Spleen (tissue), 11 donors: ENCODE results near the gene ANKZF1. TPM values are rescaled to one million over a fixed set of nuclear protein-coding genes. Genes with fewer than 3 reads are reported as not detected.

ENCODE experiments used
- DNase-seq: peaks from one replicate; pipeline ENCODE4 v3.0.0-alpha.2; 2020
- H3K27ac ChIP-seq, 8 donors: fragments of 200-600 bp; sonication (generic) in 7 of 8; 1 replicate in 4 of 8; 2 replicates in 4 of 8; pipeline versions ENCODE4 v1.5.0 to v1.8.0; 2016 to 2021; ENCODE audit warnings: inconsistent platforms in 4 of 8, mild to moderate bottlenecking in 4 of 8, moderate library complexity in 1 of 8
- H3K27me3 ChIP-seq, 7 donors: fragments of 200-600 bp; sonication (generic) in 6 of 7; replicated peaks in 1 of 7; 1 replicate in 4 of 7; 2 replicates in 3 of 7; pipeline versions ENCODE4 v1.5.0 to v1.8.0; 2016 to 2021; ENCODE audit warnings: inconsistent platforms in 3 of 7, mild to moderate bottlenecking in 1 of 7
- H3K36me3 ChIP-seq, 6 donors: fragments of 200-600 bp; sonication (generic) in 5 of 6; 1 replicate in 4 of 6; 2 replicates in 2 of 6; pipeline versions ENCODE4 v1.5.0 to v1.8.0; 2016 to 2021; ENCODE audit warnings: inconsistent platforms in 2 of 6
- H3K4me1 ChIP-seq, 6 donors: fragments of 200-600 bp; sonication (generic) in 5 of 6; 1 replicate in 3 of 6; 2 replicates in 3 of 6; pipeline versions ENCODE4 v1.5.0 to v1.8.0; 2016 to 2021; ENCODE audit warnings: inconsistent platforms in 3 of 6
- H3K4me3 ChIP-seq, 8 donors: fragments of 200-600 bp; sonication (generic) in 7 of 8; 1 replicate in 4 of 8; 2 replicates in 4 of 8; pipeline versions ENCODE4 v1.5.0 to v1.8.0; 2016 to 2021; ENCODE audit warnings: inconsistent platforms in 4 of 8, mild to moderate bottlenecking in 4 of 8, moderate library complexity in 2 of 8
- H3K9me3 ChIP-seq, 8 donors: fragments of 200-600 bp; sonication (generic) in 7 of 8; 1 replicate in 4 of 8; 2 replicates in 4 of 8; pipeline versions ENCODE4 v1.5.0 to v1.8.0; 2016 to 2021; ENCODE audit warnings: inconsistent platforms in 4 of 8
- POLR2A ChIP-seq, 3 donors: fragments of 450-650 bp; IDR thresholded peaks; one replicate each; pipeline ENCODE4 v1.5.1; 2017; ENCODE audit warnings: antibody characterized with exemption in 3 of 3, mild to moderate bottlenecking in 1 of 3
- POLR2AphosphoS5 ChIP-seq, 3 donors: sonication (generic); formaldehyde crosslinking; IDR thresholded peaks; one replicate each; pipeline ENCODE4 v1.5.1; 2017; ENCODE audit warnings: antibody characterized with exemption in 3 of 3
- WGBS, 5 donors: extraction: QIAGEN DNeasy Blood & Tissue Kit in 3 of 5; methylation state at CpG; one replicate each; pipeline versions ENCODE4 v1.1.5 to v1.1.7; 2013 to 2018; 5-methylcytosine and 5-hydroxymethylcytosine counted together
- intact Hi-C: fragments of 100-400 bp; cut with DNase I; formaldehyde crosslinking; loops from one replicate; pipeline ENCODE4 v1.15.0; 2023; ENCODE audit warnings: low total_unique reads
- polyA plus RNA-seq, 3 donors: library from polyadenylated mRNA; stranded (reverse); fragments of 200-250 nt; gene quantifications; one replicate each; pipeline ENCODE4 v1.2.1, GENCODE V29; 2013
- total RNA-seq, 7 donors: library from RNA; depleted of rRNA in 3 of 7; stranded (reverse); fragments of >200 nt in 3 of 7; fragmentation: NEBNext Ultra II Directional in 4 of 7; extraction: Animal tissue kit (Norgen Biotek cat#: 25700) in 4 of 7; gene quantifications; one replicate each; pipeline versions ENCODE4 v1.1.0 to v1.2.1, GENCODE V29; 2016 to 2021
- TF ChIP-seq, protein P1 (sequence below), 11 experiments: fragments of 200-600 bp in 7 of 11; fragments of 450-650 bp in 4 of 11; sonication (generic) in 4 of 11; IDR thresholded peaks in 8 of 11; conservative IDR thresholded peaks in 3 of 11; 1 replicate in 7 of 11; 2 replicates in 4 of 11; pipeline versions ENCODE4 v1.4.0 to v1.8.0; 2016 to 2021; ENCODE audit warnings: antibody characterized with exemption in 11 of 11, inconsistent platforms in 4 of 11, mild to moderate bottlenecking in 1 of 11
- donor health status: healthy with polysubstance abuse.
- donor health status: DM: no; HTN: no; CAD: no; lungs with moderate emphysema.
- donor health status: DM: no; HTN: no; CAD: no.
- donor health status: Bipolar disorder and iron deficiency.
- donor health status: healthy.
- donor health status: DM: no; HTN: no; CAD: no.
- donor health status: DM: yes; HTN: yes; CAD: no.

Gene ANKZF1
- total and polyA plus RNA-seq, 10 donors: 30.5 to 141 (median 71.1) TPM

DNA sequence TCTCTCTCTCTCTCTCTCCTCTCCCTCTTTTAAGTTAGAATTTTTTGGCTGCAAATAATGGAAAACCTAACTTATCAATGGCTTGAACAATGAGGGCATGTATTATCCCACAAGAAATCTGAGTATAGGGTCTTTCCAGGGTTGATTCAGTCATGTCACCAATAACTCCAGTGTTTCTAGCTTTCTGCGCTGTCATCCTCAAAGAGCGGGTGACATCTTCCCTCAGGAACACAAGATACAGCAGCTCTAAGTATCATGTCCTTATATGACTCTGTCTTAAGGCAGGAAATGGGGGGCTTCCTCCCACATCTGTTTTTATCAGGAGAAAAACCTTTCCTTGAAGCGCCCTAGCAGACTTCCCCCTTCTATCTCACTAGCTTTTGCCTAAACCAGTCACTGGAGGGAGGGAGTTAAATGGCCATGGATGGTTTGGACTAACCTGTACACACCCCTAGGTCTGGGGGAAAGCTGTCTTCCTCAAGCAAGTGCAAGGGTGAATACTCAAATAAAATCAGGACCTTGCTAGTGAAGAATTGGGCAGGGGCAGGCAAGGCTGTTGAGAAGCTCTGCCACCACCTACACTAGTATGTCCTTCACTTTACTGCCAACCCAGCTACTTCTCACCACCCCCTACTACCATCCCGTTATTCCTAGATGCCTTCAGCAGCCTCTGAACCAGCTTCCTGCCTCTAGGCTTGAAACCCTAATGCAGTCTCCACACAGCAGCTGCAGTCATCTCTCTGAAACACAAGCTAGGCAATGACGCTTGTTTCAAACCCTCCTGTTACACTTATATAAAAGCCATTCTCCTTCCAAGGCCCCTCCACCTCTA is 31.6 kb downstream of the ANKZF1 start:
- no peak for DNase-seq
- intact Hi-C loops: no loop called here
- no peaks in the 10 kb centered on the region for H3K36me3 ChIP-seq
- peaks cover 0 to 8% (median 2%) of the 10 kb centered on the region in 6 donors for H3K4me1 ChIP-seq
- H3K27me3 ChIP-seq: peaks cover 0 to 21% (median 0%) of the 10 kb centered on the region in 7 donors
- no peaks in the 10 kb centered on the region for H3K9me3 ChIP-seq
- H3K27ac ChIP-seq: no peak overlapping the region
- no peak overlapping the region for H3K4me3 ChIP-seq
- TF ChIP-seq POLR2A (IDR thresholded peaks at IDR 0.05) (no peak), POLR2AphosphoS5 (IDR thresholded peaks at IDR 0.05) (no peak)
- TF ChIP-seq, protein P1, sequence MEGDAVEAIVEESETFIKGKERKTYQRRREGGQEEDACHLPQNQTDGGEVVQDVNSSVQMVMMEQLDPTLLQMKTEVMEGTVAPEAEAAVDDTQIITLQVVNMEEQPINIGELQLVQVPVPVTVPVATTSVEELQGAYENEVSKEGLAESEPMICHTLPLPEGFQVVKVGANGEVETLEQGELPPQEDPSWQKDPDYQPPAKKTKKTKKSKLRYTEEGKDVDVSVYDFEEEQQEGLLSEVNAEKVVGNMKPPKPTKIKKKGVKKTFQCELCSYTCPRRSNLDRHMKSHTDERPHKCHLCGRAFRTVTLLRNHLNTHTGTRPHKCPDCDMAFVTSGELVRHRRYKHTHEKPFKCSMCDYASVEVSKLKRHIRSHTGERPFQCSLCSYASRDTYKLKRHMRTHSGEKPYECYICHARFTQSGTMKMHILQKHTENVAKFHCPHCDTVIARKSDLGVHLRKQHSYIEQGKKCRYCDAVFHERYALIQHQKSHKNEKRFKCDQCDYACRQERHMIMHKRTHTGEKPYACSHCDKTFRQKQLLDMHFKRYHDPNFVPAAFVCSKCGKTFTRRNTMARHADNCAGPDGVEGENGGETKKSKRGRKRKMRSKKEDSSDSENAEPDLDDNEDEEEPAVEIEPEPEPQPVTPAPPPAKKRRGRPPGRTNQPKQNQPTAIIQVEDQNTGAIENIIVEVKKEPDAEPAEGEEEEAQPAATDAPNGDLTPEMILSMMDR (IDR thresholded peaks at IDR 0.05 in 8 of 11, conservative IDR thresholded peaks at IDR 0.05 in 3 of 11): no peak
- 50 to 58% (median 54%) methylated on average over 5 of the region's 5 CpGs for WGBS, 5 donors

DNA sequence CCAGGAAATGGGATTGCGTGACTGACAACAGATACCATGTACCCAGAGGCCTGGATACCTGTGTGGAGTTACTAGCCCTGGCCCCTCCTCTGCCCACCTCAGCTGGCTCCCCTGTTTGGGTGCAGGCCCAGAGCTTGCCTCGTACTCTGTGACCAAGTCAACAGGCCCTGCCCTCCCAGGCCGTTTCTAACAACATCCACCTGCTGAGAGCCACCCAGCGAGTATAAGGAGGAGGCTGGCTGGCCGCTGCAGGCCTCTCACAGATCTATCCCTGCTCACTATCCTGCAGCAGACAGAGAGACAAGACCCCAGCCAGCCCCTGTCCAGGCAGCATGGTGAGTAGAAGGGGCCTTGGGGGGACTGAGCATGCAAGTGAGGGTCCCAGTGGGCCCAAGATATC is 36.6 kb downstream of the ANKZF1 start:
- WGBS, 5 donors: 74 to 86% (median 81%) methylated on average over 4 to 5 of the region's 5 CpGs
- intact Hi-C loops: no loop called here
- no peaks in the 10 kb centered on the region for H3K9me3 ChIP-seq
- peaks cover 0 to 2% (median 0%) of the 10 kb centered on the region in 7 donors for H3K27me3 ChIP-seq
- H3K36me3 ChIP-seq: no peaks in the 10 kb centered on the region
- no peak overlapping the region for H3K27ac ChIP-seq
- DNase-seq: no peak
- no peak overlapping the region for H3K4me3 ChIP-seq
- peaks cover 0 to 27% (median 12%) of the 10 kb centered on the region in 6 donors for H3K4me1 ChIP-seq
- TF ChIP-seq, protein P1 (IDR thresholded peaks at IDR 0.05 in 8 of 11, conservative IDR thresholded peaks at IDR 0.05 in 3 of 11): no peak
- TF ChIP-seq POLR2A (IDR thresholded peaks at IDR 0.05) (no peak), POLR2AphosphoS5 (IDR thresholded peaks at IDR 0.05) (no peak)

DNA sequence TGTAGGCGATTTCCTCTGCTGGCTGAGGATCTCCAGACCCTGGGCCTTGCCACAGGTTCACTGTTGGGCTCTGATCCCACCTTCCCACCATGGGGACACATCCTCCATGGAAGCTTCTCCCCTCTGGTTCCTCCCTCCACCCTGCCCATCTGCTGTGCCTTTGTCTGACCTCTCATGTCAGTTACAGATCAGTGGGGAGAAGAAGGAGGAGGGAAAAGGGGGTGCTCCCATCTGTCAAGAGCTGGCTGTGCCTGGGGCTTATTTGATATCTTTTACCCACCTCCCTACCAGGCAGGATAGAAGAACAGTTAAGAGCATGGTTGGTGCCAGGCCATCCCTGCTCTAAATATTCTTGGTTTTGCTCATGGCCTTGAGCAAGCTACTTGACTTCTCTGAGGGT is 37.3 kb downstream of the ANKZF1 start:
- DNase-seq: no peak

DNA sequence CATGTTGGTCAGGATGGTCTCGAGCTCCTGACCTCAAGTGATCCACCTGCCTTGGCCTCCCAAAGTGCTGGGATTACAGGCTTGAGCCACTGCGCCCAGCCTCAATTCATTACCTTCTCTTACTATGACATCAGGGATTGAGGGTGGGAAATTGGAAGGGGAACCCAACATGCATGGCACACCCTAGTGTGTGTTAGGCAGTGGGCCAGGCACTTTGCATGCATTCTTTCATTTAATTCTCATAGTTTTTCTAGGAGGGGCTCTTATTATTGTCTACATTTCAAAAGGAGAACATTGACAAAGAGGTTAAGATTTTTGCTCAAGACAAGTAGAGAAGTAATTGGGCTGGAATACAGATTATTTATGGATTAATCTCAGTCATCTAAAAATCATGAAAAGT is 38.7 kb downstream of the ANKZF1 start:
- TF ChIP-seq POLR2AphosphoS5 (IDR thresholded peaks at IDR 0.05): no peak
- TF ChIP-seq POLR2A (IDR thresholded peaks at IDR 0.05): no peak
- TF ChIP-seq, protein P1 (IDR thresholded peaks at IDR 0.05 in 8 of 11, conservative IDR thresholded peaks at IDR 0.05 in 3 of 11): no peak
- Histone ChIP-seq H3K27me3 (no peaks in the 10 kb centered on the region), H3K36me3 (no peaks in the 10 kb centered on the region), H3K27ac (no peak overlapping the region), H3K9me3 (no peaks in the 10 kb centered on the region), H3K4me1 (peaks cover 0 to 27% (median 12%) of the 10 kb centered on the region in 6 donors), H3K4me3 (no peak overlapping the region)
- 74 to 91% (median 88%) methylated on average over 2 of the region's 2 CpGs for WGBS, 5 donors
- intact Hi-C loops: no loop called here
- no peak for DNase-seq

More for the DNA sequence above, 37.3 kb downstream of the ANKZF1 start:
- H3K4me3 ChIP-seq: no peak overlapping the region
- no peaks in the 10 kb centered on the region for H3K27me3 ChIP-seq
- TF ChIP-seq, protein P1 (IDR thresholded peaks at IDR 0.05 in 8 of 11, conservative IDR thresholded peaks at IDR 0.05 in 3 of 11): no peak
- no peak for TF ChIP-seq POLR2AphosphoS5 (IDR thresholded peaks at IDR 0.05)
- TF ChIP-seq POLR2A (IDR thresholded peaks at IDR 0.05): no peak
- H3K9me3 ChIP-seq: no peaks in the 10 kb centered on the region
- no peak overlapping the region for H3K27ac ChIP-seq
- 84 to 100% (median 88%) methylated on average over 1 of the region's 1 CpG for WGBS, 5 donors
- no peaks in the 10 kb centered on the region for H3K36me3 ChIP-seq
- intact Hi-C loops: no loop called here
- H3K4me1 ChIP-seq: peaks cover 0 to 27% (median 12%) of the 10 kb centered on the region in 6 donors
